ENCODE data around the gene RFPL4A. TPM values are rescaled to one million over a fixed set of nuclear protein-coding genes. Genes with fewer than 3 reads are reported as not detected.

Gene RFPL4A
- total RNA-seq, 1 experiment from 2014 or later = not detected

GRCh38 chr19:55720801-55721200 is 38.1 kb upstream of the RFPL4A start:
- no peak overlapping the region for H3K4me3 Mint-ChIP-seq
- no peak overlapping the region for H2AK5ac ChIP-seq (ENCODE audit: insufficient read length, low read length)
- no peak overlapping the region for H4K5ac ChIP-seq (ENCODE audit: insufficient read length, low read depth, low read length)
- no peaks in the 10 kb centered on the region for H3K4me1 Mint-ChIP-seq
- H3K36me3 Mint-ChIP-seq (ENCODE audit: insufficient read depth in 1 of 3, low read depth in 3 of 3) = peaks cover 4 to 47% (median 13%) of the 10 kb centered on the region in 3 experiments; a peak in 6 of 7 replicates
- no peak overlapping the region for H3K18ac ChIP-seq (ENCODE audit: insufficient read length, low read depth, low read length)
- H3K27ac ChIP-seq (ENCODE audit: insufficient read length, low read depth, low read length) = no peak overlapping the region
- no peak overlapping the region for H3K23ac ChIP-seq (ENCODE audit: insufficient read length, low read depth, low read length)
- no peak overlapping the region for H2BK5ac ChIP-seq (ENCODE audit: insufficient read length, low read length)
- H3K4ac ChIP-seq (ENCODE audit: low read depth, low read length) = no peak overlapping the region
- no peak overlapping the region for H3K14ac ChIP-seq (ENCODE audit: insufficient read depth, low read length)
- no peak overlapping the region for H2AFZ ChIP-seq (ENCODE audit: low read length)
- H3K27me3 ChIP-seq (ENCODE audit: insufficient read depth, low read length) = no peaks in the 10 kb centered on the region
- no peaks in the 10 kb centered on the region for H4K20me1 ChIP-seq (ENCODE audit: control insufficient read depth, insufficient read depth, insufficient read length)
- no peak for TF ChIP-seq CTCF (conservative IDR thresholded peaks at IDR 0.05)
- H4K8ac ChIP-seq (replicated peaks; ENCODE audit: insufficient read length, low read depth, low read length) = no peak overlapping the region
- H3K79me1 ChIP-seq (ENCODE audit: insufficient read depth, low read depth, low read length, poor library complexity, severe bottlenecking) = no peaks in the 10 kb centered on the region
- no peak overlapping the region for H3K4me2 ChIP-seq (ENCODE audit: insufficient read depth, insufficient read length, low read length)
- no peak overlapping the region for H3T11ph ChIP-seq (ENCODE audit: low read length)
- H4K91ac ChIP-seq (ENCODE audit: insufficient read length, low read depth, low read length) = no peak overlapping the region
- no peak overlapping the region for H3K56ac ChIP-seq (ENCODE audit: insufficient read length, low read depth, low read length)
- no peak overlapping the region for H2BK15ac ChIP-seq (ENCODE audit: low read depth, low read length)
- H3K9me3 Mint-ChIP-seq = peaks cover 87 to 93% of the 10 kb centered on the region in 2 experiments
- H3K27ac Mint-ChIP-seq = no peak overlapping the region
- H3K27me3 Mint-ChIP-seq (ENCODE audit: low read depth) = peaks cover 13% of the 10 kb centered on the region
- H2BK12ac ChIP-seq (ENCODE audit: insufficient read length, low read depth, low read length) = no peak overlapping the region
- DNase-seq = no peak
- H3K4me1 ChIP-seq (ENCODE audit: insufficient read depth, low read length) = no peaks in the 10 kb centered on the region
- H3K9me3 ChIP-seq (ENCODE audit: control insufficient read depth, low read depth, low read length) = peaks cover 78% of the 10 kb centered on the region
- H3K9ac ChIP-seq (ENCODE audit: extremely low read depth, insufficient read length, low read length) = no peak overlapping the region
- no peaks in the 10 kb centered on the region for H3K79me2 ChIP-seq (ENCODE audit: insufficient read depth, low read length)
- H3K23me2 ChIP-seq (ENCODE audit: insufficient read length, low read depth, low read length, poor library complexity, severe bottlenecking) = no peaks in the 10 kb centered on the region
- no CpG with 5 or more reads among the region's 3 CpGs for WGBS (ENCODE audit: extremely low coverage, insufficient read length, low lambda C conversion rate)
- no peak overlapping the region for H2BK120ac ChIP-seq (ENCODE audit: low read depth, low read length, poor library complexity, severe bottlenecking)
- no peak overlapping the region for H2BK20ac ChIP-seq (ENCODE audit: low read depth, low read length, poor library complexity, severe bottlenecking)

All from H9 (cell line).